IPS-20b (cell line): Measurements from ENCODE around the gene NDNF.

Experiments
- H3K27ac ChIP-seq: one replicate; pipeline ENCODE4 v1.5.1; 2013; ENCODE audit warnings: low read length
- H3K27me3 ChIP-seq: 2 replicates; pipeline ENCODE4 v1.6.1; 2013; ENCODE audit warnings: mild to moderate bottlenecking, low read length, inconsistent platforms; ENCODE audit not compliant: insufficient read depth
- H3K36me3 ChIP-seq: 2 replicates; pipeline ENCODE4 v1.6.1; 2013; ENCODE audit warnings: low read depth, mild to moderate bottlenecking, inconsistent platforms, low read length, moderate library complexity; ENCODE audit not compliant: insufficient read depth
- H3K4me1 ChIP-seq: 2 replicates; pipeline ENCODE4 v1.6.1; 2013; ENCODE audit warnings: mild to moderate bottlenecking, control low read depth, inconsistent platforms, low read length, moderate library complexity; ENCODE audit not compliant: insufficient read depth
- H3K4me3 ChIP-seq: 2 replicates; pipeline ENCODE4 v1.5.1; 2013; ENCODE audit warnings: mild to moderate bottlenecking, low read length, inconsistent platforms
- H3K9ac ChIP-seq: 2 replicates; pipeline ENCODE4 v1.6.1; 2013; ENCODE audit warnings: low read depth, mild to moderate bottlenecking, inconsistent platforms, low read length, moderate library complexity
- H3K9me3 ChIP-seq: 2 replicates; pipeline ENCODE4 v1.6.1; 2013; ENCODE audit warnings: mild to moderate bottlenecking, low read depth, low read length, inconsistent platforms; ENCODE audit not compliant: insufficient read depth

Gene NDNF

DNA sequence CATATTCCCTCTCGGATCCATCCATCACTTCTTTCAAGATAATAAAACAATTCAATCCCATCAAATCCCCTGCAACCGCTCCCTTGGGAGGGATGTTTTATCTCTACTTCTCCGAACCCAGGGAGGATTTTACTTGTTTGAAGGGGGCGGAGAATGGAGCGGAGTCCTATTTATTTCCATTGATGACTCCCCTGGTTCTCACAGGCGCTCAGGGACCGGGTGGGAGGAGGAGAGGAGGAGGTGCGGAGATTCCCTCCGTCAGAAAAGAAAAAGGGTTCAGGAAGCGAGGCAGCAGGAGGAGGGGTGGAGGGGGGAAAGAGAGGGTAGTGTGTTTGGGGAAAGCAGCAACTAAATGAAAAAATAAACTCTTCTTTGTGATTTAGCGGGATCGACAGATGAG lies 2.1 kb downstream of the NDNF start:
- Histone ChIP-seq H3K4me3 (peak overlapping the region; percentile 89), H3K27ac (no peak overlapping the region), H3K9me3 (no peaks in the 10 kb centered on the region), H3K9ac (peak overlapping the region; percentile 52; the same call in 1 of the 2 replicates), H3K4me1 (peaks cover 7% of the 10 kb centered on the region; the same call in 1 of the 2 replicates), H3K27me3 (peaks cover 68% of the 10 kb centered on the region), H3K36me3 (no peaks in the 10 kb centered on the region)

DNA sequence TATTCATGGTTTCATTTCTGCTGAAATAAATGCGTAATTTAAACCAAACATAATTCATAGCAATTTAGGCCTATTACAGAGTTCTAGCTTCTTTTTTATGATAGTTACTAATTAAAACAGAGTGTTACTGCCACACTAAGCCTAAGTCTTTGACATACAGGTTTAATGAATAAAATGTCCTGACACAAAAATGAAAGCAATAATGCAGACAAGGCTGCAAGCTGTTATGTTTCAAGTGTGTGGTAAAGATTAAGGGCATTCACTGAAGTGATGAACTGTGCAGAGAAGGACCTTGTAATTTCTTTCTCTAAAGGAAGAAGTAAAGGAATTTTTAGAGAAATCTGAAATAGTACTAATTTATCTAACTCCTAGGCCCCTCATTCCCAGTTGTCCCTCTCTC lies 2.9 kb downstream of the NDNF start:
- Histone ChIP-seq H3K9me3 (no peaks in the 10 kb centered on the region), H3K27me3 (peaks cover 60% of the 10 kb centered on the region), H3K4me1 (peaks cover 7% of the 10 kb centered on the region; the same call in 1 of the 2 replicates), H3K27ac (no peak overlapping the region), H3K9ac (no peak overlapping the region), H3K4me3 (no peak overlapping the region), H3K36me3 (no peaks in the 10 kb centered on the region)

DNA sequence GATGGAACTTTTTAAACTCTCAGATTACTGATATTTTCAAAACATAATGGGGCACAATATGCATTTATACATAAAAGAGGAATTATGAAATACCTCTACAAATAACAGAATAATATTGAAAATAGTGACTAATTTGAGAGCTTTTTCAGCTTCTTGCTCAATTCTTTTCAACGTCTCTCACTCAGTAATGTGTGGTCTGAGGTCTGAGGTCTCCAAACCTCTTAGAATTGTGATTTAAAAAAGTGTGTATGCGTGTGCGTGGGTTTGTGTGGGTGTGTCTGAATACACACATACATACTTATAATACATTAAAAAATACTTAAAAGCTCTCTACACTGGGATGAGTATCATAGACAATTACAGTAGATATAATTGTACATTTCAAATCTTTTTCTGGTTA lies 7.9 kb downstream of the NDNF start:
- no peak overlapping the region for H3K27ac ChIP-seq

DNA sequence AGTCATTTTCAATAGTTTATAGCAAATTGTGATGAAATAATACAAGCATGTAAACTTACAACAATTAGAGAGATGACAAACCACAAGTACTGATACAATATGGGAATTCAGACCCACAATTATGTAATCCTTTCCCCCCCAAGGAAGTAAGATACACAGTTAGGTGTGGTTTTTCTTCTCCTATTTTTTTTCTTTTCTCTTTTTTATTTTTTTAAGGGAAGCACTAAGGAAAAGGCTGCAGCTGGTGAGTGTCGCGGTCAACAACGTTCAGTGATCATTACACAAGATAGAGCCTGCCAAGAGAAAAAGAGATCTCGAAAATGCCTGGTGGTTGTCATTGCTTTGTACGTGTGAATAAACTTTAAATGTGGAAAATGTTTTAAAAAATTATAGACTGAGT lies 9.8 kb downstream of the NDNF start:
- no peaks in the 10 kb centered on the region; the same call in 1 of the 2 replicates for H3K4me1 ChIP-seq
- no peaks in the 10 kb centered on the region for H3K36me3 ChIP-seq
- H3K4me3 ChIP-seq: no peak overlapping the region
- no peak overlapping the region for H3K9ac ChIP-seq
- no peaks in the 10 kb centered on the region for H3K9me3 ChIP-seq
- no peaks in the 10 kb centered on the region for H3K27me3 ChIP-seq
- no peak overlapping the region for H3K27ac ChIP-seq

More for the DNA sequence above, 7.9 kb downstream of the NDNF start:
- no peak overlapping the region for H3K9ac ChIP-seq
- H3K36me3 ChIP-seq: no peaks in the 10 kb centered on the region
- no peaks in the 10 kb centered on the region; the same call in 1 of the 2 replicates for H3K4me1 ChIP-seq
- no peak overlapping the region for H3K4me3 ChIP-seq
- peaks cover 13% of the 10 kb centered on the region for H3K27me3 ChIP-seq
- no peaks in the 10 kb centered on the region for H3K9me3 ChIP-seq

DNA sequence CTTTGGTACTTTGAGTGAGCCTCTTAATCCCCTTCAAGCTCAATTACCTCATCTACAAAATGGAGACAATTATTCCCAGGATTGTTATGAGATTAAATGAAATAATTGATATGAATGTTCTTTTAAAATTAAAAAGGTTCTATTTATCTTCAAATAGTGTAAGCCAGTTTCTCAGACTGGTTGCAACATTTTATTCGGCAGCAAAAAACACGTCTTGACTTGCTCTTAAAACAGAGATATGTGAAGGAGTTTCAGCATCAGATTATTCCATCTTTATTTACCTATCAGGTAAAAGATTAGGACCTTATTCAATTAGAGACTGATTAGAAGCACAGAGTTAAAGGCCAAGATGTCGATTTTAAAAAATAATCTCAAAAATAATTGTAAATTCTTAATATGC lies 10.5 kb downstream of the NDNF start:
- Histone ChIP-seq H3K4me1 (no peaks in the 10 kb centered on the region; the same call in 1 of the 2 replicates), H3K27me3 (no peaks in the 10 kb centered on the region), H3K36me3 (no peaks in the 10 kb centered on the region), H3K9ac (no peak overlapping the region), H3K27ac (no peak overlapping the region), H3K9me3 (no peaks in the 10 kb centered on the region), H3K4me3 (no peak overlapping the region)

DNA sequence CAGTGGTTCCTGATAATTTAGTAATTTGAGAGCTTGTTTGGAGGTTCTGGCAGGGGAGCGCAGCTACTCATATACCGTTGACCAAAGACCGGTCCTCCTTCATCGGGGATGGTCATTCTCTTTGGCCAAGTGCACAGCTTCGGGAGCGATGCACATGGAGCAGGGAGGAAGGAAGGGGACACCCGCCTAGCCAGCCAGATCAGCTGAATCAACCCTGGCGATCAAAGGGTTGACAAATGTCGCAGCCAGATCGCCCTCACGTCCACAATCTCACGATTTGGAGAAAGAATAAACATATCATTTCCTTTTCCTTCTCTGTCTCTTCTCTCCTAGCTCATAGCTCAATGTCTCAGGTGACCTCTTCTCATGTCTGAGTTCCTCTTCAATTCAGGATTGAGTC lies 11.1 kb downstream of the NDNF start:
- Histone ChIP-seq H3K4me3 (no peak overlapping the region), H3K4me1 (no peaks in the 10 kb centered on the region; the same call in 1 of the 2 replicates), H3K9me3 (no peaks in the 10 kb centered on the region), H3K36me3 (no peaks in the 10 kb centered on the region), H3K9ac (no peak overlapping the region), H3K27ac (no peak overlapping the region), H3K27me3 (no peaks in the 10 kb centered on the region)

DNA sequence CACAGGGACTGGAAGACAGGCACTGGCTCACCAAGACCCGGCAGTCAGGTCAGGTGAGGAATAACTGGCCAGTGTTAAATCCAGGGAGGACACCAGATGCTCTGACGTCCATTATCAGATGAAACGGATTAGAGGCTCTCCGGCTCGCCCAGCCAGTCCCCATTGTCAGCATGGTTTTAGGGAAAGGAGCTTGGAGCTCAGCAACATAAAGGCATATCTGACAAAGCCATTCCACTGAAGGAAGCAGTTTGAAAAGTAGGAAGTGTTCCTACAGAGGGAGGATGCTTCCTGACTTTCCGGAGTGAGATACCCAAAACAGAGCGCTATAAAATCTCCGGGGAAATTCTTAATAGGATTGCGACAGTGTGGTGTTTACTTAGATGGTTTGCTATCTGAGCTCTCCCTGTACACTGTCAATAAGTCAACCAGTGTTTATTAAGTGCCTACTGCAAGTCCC lies 14.8 kb downstream of the NDNF start:
- H3K36me3 ChIP-seq: no peaks in the 10 kb centered on the region
- H3K27ac ChIP-seq: no peak overlapping the region
- peaks cover 4% of the 10 kb centered on the region; the same call in 1 of the 2 replicates for H3K4me1 ChIP-seq
- no peaks in the 10 kb centered on the region for H3K9me3 ChIP-seq
- no peaks in the 10 kb centered on the region for H3K27me3 ChIP-seq
- no peak overlapping the region for H3K9ac ChIP-seq
- H3K4me3 ChIP-seq: no peak overlapping the region

DNA sequence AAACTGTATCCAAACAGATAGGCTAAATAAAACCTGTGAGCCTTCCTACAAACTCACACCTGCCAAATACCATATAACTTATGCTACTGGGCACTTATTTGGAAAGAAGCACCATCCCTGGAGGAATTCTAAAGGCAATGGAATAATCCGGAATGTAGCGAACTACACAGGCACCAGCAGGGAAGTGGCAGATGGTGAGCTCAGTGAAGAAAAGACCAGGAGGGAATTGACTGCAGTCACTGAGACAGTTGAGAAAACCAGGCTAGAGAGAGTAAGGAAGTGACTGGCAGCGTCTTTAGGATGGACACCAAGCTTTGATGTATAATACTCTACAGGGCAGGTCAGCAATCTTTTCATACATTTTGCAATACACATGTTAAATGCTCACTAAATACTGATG lies 16.3 kb downstream of the NDNF start:
- no peaks in the 10 kb centered on the region for H3K9me3 ChIP-seq
- H3K4me3 ChIP-seq: no peak overlapping the region
- no peak overlapping the region for H3K9ac ChIP-seq
- H3K4me1 ChIP-seq: peaks cover 4% of the 10 kb centered on the region; the same call in 1 of the 2 replicates
- H3K27ac ChIP-seq: no peak overlapping the region
- no peaks in the 10 kb centered on the region for H3K27me3 ChIP-seq
- H3K36me3 ChIP-seq: no peaks in the 10 kb centered on the region

DNA sequence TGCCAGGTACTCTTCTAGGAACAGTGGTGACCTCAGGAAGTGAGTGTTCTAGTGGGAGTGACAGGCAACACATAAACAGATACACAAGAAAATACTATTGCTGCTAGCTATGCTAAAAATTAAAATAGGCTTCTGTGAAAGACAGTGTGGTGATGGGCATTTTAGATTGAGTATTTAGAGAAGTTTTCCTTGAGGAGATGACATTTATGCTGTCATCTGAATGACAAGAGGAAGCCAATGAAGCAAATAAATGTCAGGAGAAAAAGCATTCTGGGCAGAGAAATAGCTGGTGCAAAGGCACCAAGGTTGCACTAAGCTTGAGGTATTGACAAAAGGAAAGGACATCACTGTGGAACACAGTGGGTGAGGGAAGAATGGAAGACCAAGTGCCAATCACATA lies 18.0 kb downstream of the NDNF start:
- Histone ChIP-seq H3K4me1 (peaks cover 4% of the 10 kb centered on the region; the same call in 1 of the 2 replicates), H3K36me3 (no peaks in the 10 kb centered on the region), H3K9ac (no peak overlapping the region), H3K27me3 (no peaks in the 10 kb centered on the region), H3K4me3 (no peak overlapping the region), H3K9me3 (no peaks in the 10 kb centered on the region), H3K27ac (no peak overlapping the region)

DNA sequence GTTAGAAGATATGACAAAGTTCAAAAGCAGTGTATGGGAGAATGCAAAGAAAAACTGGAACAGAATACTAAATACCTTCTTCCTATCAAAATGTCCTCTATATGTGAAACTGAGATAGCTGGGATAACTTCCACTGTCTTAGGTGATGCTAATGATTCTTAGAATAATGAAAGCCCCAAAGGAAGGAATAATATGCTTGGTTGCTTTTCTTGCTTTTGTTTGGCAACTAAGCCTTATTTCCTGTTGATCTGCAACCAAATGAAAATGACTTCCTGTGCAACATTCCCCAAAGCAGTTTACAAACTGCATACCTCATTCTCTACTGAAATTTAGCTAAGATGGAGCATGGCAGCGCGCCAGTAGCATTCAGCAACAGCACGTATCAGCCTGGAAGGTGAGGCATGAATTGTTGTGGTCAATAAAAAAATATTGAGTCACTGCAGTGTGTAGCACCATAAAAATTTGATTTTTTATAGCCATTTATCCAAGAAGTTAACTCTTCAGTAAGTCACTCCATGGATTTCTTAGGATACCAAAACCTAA lies 18.7 kb downstream of the NDNF start:
- H3K9ac ChIP-seq: no peak overlapping the region
- no peaks in the 10 kb centered on the region for H3K36me3 ChIP-seq
- peaks cover 4% of the 10 kb centered on the region; the same call in 1 of the 2 replicates for H3K4me1 ChIP-seq
- H3K27ac ChIP-seq: no peak overlapping the region
- H3K27me3 ChIP-seq: no peaks in the 10 kb centered on the region
- H3K9me3 ChIP-seq: no peaks in the 10 kb centered on the region
- no peak overlapping the region for H3K4me3 ChIP-seq

DNA sequence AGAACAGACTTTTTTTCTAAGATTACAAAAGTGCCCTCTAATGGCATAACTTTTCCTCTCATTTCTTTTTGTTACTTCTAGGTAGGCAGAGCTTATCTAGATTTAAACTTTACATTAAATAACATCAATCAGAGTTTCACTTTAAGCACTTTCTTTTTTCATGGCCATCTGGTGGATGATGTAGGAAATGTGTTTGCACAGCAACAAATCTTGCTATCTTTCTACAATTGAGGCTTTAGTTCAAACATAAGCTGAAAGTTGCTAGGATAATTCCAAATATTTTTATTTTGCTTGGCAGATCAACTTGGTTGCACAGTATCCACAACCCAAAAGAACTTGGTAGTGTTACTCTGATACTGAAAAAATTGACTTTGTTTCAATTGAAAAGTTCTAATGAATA lies 22.0 kb downstream of the NDNF start:
- Histone ChIP-seq H3K27ac (no peak overlapping the region), H3K4me1 (0 out of 2 replicates have a peak, but pooled peaks cover 4% of the 10 kb centered on the region), H3K9me3 (no peaks in the 10 kb centered on the region), H3K4me3 (no peak overlapping the region), H3K9ac (no peak overlapping the region), H3K36me3 (no peaks in the 10 kb centered on the region), H3K27me3 (no peaks in the 10 kb centered on the region)

DNA sequence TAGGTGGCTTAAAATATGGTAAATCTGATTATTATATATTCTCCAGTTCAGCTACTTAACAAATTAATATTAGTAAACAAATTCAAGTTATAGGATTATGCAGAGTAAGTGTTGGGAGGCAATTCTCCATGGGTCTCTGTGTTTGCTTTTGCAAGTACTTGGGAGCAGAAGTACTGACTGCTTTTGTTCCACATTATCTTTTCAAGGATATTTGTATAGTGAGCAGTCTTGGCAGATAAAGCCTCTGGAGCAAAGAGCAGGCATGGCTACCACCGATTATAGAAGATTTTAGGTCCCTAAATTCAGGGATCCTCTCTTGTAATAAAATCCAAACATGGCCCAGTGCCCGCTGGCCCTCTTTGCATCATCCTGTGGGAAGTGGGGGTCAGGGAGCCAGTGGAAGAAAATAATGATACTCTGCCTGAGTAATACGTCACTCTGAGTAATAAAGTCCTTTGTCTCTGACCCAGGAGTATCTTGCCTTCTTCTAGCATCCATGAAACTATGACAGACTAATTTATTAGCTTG lies 23.2 kb downstream of the NDNF start:
- H3K9ac ChIP-seq: no peak overlapping the region
- no peak overlapping the region for H3K4me3 ChIP-seq
- 0 out of 2 replicates have a peak, but pooled peaks cover 4% of the 10 kb centered on the region for H3K4me1 ChIP-seq
- no peaks in the 10 kb centered on the region for H3K36me3 ChIP-seq
- H3K27ac ChIP-seq: no peak overlapping the region
- no peaks in the 10 kb centered on the region for H3K9me3 ChIP-seq
- H3K27me3 ChIP-seq: no peaks in the 10 kb centered on the region
